AG09319 (cell line): ENCODE measurements around the gene PHAF1.
A peak's percentile ranks its signal among the peaks of the same experiment; 100 is the strongest.

Source experiments
- DNase-seq: peaks from one replicate; pipeline ENCODE4 v3.0.0-alpha.2; 2010; ENCODE audit warnings: low read depth; ENCODE audit errors: extremely low read depth
- TF ChIP-seq, protein P1 (sequence below): IDR thresholded peaks from 2 replicates; pipeline ENCODE4 v1.5.1; 2011; ENCODE audit warnings: low read depth, mild to moderate bottlenecking, inconsistent platforms, low read length, moderate library complexity

PHAF1 gene

DNA sequence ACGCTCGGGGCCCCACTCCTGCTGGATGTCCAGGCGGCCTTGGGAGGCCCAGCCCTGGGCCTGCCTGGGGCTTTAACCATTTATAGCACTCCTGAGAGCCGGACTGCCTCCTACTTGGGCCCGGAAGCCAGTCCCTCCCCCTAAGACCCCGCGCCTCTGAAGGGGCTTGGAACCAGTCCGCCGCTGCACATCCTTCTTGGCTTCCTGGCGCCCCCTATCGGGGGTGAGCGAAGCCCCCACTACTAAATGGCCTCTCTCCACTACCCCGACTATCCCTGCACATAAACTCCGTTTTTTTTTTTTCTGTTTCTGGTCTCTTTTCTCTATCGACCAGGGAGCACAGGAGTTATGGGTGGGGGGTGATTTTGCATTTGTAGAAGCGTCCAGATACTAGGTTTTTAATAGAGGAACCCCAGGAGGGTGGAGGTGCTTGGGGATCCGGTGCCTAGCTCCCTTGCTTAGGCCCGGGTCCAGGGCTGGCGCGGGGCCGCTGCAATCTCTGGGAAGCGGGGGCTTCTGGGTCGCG, 60.0 kb downstream of the PHAF1 start:
- no peak for DNase-seq
- TF ChIP-seq, protein P1, sequence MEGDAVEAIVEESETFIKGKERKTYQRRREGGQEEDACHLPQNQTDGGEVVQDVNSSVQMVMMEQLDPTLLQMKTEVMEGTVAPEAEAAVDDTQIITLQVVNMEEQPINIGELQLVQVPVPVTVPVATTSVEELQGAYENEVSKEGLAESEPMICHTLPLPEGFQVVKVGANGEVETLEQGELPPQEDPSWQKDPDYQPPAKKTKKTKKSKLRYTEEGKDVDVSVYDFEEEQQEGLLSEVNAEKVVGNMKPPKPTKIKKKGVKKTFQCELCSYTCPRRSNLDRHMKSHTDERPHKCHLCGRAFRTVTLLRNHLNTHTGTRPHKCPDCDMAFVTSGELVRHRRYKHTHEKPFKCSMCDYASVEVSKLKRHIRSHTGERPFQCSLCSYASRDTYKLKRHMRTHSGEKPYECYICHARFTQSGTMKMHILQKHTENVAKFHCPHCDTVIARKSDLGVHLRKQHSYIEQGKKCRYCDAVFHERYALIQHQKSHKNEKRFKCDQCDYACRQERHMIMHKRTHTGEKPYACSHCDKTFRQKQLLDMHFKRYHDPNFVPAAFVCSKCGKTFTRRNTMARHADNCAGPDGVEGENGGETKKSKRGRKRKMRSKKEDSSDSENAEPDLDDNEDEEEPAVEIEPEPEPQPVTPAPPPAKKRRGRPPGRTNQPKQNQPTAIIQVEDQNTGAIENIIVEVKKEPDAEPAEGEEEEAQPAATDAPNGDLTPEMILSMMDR: peak; percentile 64

DNA sequence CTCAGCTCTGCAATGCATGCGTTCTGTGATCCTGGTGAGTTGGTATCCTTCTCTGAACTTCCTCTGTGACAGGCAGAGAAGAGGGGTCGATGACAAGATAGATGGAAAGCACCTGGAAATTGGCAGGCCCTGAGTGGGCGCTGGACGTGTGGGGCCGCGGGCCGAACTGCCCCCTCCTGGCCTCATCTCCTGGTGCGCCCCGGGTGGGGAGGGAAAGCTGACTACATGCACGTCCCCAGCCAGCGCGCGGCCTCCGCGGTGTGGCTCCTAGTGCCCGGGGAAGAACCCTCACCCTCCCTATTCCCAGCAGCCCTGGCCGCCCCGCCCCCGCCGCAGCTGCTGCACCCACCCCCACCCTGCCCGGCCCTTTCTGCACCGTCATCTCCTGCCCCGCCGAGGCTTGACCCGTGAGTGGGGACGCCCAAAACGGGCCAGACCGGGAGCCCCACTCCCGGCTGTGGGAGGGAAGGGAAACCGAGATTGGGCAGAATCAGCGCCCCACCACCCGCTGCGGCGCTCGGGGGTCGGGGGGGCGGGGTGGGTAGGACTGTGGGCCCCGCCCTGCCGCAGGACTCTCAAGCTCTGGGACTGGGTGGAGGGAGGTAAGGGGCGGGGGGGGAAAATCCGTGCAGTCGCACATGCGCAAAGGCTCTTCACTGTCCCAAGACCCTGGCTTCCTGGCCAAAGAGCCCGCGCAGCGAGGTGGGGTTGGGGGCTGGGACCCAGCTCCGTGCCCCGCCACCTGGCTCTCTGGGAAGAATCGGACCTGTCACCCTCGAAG, 60.6 kb downstream of the PHAF1 start, which contains the start of gene NOL3:
NOL3 (plus strand) TSS at position 371 of the 781 bp plus-strand sequence.
- DNase-seq: peak; percentile 68
- TF ChIP-seq, protein P1: peak; percentile 7; the same call in 1 of the 2 replicates

DNA sequence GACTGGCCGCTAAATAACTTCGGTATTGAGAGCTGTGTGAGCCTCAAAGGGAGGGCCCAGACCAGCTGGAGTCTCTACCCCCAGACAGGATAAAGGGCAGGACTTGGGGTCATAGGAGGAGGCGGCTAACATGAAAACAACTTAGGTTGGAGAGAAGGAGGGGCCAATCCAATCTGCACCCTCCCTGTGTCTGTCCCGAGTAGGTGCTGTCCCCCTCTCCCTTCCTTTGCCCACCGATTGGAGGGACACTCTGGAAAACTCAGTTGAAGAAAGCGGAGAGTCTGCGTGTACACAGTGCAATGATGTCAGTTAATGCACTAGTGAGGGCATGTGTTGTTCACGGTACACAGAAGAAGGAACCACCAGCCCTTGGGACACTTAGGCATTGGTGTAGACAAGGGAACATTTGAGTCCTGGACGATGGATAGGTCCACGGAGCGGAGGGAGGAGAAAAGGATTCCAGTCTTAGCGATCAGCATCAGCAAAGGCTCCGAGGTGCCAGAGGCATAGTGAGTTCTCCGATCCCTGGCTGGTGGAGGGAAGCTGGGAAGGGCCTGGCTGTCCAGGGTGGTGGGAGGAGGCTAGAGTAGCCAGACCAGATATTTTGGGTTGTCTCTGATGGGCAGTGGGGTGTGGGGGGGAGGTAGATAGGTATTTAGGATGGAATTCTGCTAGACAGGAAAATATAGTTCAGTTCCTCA, 61.4 kb downstream of the PHAF1 start:
- DNase-seq: no peak
- TF ChIP-seq, protein P1: no peak

DNA sequence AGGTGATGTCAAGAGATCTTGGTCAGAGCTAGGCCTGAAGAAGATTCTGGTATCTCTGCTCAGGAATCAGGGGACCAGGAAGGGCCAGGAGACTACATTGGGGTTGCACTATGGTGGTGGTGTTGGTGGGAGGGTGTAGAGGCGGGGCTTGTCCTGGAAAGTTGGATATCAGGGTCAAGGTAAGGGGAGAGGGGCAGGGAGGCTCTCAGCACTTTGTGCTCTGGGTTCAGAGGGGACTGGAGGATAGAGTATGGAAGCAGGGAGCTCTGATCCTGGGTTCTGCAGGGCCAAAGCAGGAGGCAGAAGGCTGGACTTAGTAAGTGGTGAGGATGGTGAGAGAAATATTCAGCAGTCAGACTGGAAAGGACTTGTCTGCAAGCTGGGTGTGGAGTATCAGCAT, 63.6 kb downstream of the PHAF1 start:
- TF ChIP-seq, protein P1: no peak
- DNase-seq: no peak

DNA sequence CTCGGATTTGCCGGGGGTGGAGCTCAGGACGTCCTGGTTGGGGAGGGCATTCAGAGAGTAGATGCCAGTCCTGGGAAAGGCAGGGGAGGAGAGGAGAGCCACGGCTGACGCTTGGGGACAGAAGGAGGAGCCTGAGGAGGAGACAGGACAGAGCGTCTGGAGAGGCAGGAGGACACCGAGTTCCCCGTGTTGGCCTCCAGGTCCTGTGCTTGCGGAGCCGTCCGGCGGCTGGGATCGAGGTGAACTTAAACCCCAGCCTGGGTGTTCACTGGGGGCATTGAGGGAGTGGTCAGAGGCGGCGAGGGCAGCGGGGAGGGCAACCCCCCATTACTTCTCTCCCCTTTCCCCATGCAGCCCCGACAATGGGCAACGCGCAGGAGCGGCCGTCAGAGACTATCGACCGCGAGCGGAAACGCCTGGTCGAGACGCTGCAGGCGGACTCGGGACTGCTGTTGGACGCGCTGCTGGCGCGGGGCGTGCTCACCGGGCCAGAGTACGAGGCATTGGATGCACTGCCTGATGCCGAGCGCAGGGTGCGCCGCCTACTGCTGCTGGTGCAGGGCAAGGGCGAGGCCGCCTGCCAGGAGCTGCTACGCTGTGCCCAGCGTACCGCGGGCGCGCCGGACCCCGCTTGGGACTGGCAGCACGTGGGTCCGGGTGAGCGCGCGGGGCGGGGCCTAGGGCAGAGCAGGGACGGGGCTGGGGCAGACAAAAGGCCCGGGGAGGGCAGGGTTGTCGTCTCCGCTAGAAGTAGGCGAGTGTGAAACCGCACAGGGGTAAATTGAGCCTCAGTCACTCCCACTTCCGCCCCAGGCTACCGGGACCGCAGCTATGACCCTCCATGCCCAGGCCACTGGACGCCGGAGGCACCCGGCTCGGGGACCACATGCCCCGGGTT, 64.3 kb downstream of the PHAF1 start:
- peak; percentile 56 for DNase-seq
- TF ChIP-seq, protein P1: peak; percentile 33

DNA sequence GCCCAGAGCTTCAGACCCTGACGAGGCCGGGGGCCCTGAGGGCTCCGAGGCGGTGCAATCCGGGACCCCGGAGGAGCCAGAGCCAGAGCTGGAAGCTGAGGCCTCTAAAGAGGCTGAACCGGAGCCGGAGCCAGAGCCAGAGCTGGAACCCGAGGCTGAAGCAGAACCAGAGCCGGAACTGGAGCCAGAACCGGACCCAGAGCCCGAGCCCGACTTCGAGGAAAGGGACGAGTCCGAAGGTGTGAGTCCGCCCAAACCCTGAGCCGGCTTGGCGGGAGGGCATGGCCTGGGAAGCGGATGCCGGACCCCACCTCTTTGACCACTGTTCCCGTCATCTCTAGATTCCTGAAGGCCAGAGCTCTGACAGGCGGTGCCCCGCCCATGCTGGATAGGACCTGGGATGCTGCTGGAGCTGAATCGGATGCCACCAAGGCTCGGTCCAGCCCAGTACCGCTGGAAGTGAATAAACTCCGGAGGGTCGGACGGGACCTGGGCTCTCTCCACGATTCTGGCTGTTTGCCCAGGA, 65.0 kb downstream of the PHAF1 start:
- no peak for DNase-seq
- TF ChIP-seq, protein P1: no peak
